GM21447 (cell line): ENCODE results near the gene SPATA2L.
"Not testable (repeated sequence)": the region's sequence is repeated elsewhere in the genome, so short reads cannot be mapped to it uniquely, and the experiment has no call there.

Experiments used
- ATAC-seq: cut with Tn5 transposase; IDR thresholded peaks from one replicate; pipeline ENCODE4 v1.9.1; 2021; ENCODE audit not compliant: unreplicated experiment

Gene SPATA2L

DNA sequence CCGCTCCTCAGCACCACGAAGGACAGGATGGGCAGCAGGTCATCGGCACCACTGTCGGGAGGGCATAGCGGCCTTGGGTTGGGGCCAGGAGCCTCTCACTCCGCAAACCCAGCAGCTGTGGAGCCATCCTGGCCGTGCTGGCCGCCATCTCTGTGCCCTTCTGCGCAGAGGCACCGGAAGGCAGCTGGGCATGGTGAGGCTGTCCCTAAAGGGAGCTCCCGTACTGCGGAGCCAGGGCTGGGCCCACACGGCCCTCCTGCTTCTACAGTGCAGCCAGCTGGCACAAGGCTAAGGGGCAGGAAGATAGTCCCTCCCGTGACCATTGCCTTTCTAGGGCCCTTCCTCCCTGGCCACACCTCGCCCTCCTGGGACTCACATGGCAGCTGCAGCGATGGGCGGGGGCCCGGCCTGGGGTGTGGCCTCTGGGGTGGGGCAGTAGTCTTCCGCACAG lies 7.0 kb upstream of the SPATA2L start:
- ATAC-seq, result no peak

DNA sequence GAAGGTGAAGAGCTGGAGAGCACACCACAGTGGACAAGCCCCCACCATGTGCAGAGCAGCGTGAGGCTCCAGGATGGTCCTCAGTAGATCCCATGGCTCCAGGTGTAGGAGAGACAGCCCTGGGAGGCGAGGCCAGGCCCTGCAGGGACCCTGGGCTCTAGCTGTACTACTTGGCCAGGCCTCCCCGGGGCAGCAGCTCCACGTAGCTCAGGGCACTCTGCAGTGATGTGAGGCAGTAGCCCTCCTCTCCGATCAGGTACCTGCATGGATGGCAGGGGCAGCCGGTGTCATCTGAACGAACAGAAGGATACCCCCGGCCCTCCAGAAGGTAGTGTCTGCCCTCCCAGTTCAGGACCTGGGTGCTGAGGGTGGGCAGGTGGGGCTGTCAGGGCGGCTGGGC lies 6.2 kb upstream of the SPATA2L start:
- no peak for ATAC-seq

DNA sequence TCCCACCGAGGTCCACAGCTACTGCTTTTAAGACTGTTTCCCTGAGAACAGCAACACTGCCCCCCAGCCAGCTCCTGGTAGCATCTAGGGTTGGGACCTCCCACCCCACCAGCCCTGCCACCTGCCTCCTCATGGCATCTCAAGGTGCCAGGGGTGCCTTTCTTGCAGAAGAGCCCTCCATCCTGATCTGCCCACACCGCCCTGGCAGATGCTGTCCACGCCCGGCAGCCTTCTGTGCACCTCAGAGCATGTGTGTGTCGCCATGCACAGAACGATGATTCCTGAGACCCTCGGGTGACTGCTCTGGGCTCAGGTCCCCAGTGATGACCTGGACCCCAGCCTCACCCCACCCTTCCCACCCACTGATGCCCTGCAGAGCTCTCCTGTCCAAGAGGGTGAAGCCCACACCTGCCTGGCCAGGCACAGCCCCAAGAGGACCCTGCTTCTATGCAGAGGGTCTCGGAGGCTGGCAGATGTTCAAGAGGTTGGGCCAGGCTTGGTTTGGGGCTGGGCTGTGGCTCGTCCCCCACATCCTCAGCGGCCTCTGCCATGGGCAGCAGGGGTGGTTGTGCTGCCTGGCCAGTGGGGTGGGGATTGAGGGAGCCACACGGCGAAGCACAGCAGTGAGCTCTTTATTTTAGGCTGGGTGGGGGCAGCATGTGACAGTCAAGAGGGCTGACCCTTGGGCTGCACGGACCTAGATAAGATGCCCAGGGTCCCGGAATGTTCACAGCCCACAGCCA lies 5.2 kb upstream of the SPATA2L start:
- ATAC-seq, result no peak

DNA sequence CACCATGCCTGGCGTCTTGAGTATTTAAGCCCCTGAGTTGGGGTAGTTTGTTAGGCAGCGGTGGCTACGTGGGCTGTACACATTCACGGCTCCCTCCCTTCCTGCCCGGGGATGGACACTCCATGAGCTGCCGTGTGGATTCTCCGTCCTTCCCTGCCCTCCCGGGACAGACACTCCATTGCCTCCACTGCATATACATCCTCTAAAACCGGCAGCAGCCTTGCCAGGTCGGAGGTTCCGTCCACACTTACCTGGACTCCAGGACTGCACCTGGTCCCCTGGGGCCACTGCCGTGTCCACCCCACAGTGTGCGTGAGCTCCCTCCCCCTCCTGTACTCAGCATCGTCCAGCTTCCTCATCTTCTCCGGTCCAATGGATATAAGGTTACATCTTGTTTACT lies 3.5 kb upstream of the SPATA2L start:
- no peak for ATAC-seq

DNA sequence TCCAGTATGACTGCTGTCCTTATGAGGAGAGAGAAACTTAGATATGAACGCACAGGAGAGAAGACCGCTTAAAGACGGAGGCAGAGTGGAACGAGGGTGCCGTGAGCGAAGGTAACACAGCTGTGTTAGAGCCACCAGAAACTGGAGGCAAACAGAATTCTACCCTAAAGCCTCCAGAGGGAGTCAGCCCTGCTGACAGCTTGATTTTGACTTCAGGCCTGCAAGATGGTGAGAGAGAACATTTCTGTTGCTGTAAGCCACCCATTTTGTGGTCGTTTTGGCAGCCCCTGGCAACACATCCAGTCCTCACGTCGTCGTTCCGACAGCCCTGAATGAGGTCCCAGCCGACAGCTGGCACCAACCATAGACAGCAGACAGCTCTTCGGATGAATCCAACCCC lies 2.8 kb upstream of the SPATA2L start:
- ATAC-seq, result no peak

DNA sequence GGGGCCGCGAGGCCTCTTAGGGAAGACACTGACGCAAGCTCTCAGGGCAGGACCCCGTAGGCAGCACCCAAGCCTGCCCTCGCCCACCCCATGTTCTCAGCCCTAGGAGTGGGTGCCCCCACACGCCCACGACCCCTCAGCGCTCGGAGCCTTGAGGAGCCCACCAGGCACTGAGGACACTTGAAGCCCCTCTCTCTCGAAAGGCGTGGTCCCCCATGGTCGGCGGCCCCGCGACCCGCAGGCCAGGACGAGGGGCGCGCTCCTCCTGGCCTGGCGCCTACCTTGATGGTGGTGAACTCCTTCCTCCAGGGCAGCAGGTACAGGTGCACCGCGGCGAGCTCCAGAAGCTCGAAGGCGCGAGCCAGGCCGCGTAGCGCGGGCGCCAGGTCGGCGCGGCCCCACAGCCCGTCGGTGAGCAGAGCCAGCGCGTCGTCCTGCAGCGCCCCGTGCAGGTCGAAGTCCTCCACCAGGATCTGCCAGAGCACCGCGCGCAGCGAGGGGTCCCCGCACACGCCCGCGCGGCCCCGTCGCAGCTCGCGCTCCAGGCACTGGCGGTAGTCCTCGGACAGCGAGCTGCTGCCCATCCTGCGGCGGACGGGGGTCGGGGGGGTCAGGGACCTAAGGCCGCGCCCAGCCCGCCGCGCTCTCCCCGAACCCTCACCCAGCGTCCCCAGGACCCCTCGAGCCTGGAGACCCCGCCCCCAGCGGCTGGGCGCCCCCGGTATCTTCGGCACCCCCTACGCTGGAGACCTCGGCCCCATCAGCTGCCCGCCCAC lies 668 bp downstream of the SPATA2L start:
- ATAC-seq, result peak; percentile 16

DNA sequence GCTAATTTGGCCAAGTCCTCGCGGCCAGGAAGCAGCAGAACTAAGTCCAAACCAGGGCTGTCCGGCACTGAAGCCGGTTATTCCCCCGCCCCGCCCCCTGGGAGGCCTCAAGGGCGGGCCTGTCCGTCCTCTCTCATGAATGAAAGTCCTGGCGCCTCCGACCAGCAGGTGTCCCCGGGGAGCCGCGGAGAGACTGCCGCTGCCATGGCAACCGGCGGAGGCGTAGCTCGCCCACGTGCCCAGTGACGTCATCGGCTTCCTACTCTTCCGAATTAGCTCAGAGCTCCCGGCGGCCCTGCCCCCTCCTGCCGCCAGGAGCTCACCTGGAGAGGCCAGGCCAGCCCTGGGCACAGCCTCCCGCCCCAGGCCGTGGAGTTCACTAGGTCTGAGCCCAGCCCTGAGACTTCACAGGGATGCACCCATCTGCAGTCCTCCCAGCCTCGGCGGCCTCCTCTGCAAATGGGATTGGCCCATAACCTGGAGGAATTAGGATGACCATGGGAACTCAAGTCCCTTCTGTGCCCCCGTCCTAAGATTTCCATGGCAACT lies 1.3 kb downstream of the SPATA2L start:
- peak; percentile 40 for ATAC-seq

DNA sequence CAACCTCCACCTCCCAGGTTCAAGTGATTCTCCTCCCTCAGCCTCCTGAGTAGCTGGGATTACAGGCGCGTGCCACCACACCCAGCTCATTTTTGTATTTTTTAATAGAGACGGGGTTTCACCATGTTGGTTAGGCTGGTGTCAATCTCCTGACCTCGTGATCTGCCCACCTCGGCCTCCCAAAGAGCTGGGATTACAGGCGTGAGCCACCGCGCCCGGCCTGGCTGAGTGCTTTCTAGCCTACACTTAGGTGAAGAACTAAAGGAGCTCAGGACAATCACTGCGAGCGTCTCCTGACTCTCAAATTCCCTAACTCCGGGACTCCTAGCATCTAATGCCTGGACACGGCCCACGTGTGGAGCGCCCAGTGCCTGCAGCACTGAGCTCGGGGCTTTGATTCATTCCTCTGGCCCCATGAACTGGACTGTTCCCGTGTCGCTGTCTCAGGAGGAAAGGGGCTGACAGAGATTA lies 1.8 kb downstream of the SPATA2L start:
- ATAC-seq, result not testable (repeated sequence)

DNA sequence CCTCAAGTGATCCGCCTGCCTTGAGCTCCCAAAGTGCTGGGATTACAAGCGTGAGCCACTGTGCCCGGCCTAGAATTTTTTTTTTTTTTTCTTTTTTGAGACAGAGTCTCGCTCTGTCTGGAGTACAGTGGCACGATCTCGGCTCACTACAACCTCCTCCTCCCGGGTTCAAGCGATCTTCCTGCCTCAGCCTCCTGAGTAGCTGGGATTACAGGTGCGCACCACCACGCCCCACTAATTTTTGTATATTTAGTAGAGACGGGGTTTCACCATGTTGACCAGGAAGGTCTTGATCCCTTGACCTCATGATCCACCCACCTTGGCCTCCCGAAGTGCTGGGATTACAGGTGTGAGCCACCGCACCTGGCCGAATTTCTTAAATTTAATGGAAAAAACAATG lies 2.8 kb downstream of the SPATA2L start:
- not testable (repeated sequence) for ATAC-seq

DNA sequence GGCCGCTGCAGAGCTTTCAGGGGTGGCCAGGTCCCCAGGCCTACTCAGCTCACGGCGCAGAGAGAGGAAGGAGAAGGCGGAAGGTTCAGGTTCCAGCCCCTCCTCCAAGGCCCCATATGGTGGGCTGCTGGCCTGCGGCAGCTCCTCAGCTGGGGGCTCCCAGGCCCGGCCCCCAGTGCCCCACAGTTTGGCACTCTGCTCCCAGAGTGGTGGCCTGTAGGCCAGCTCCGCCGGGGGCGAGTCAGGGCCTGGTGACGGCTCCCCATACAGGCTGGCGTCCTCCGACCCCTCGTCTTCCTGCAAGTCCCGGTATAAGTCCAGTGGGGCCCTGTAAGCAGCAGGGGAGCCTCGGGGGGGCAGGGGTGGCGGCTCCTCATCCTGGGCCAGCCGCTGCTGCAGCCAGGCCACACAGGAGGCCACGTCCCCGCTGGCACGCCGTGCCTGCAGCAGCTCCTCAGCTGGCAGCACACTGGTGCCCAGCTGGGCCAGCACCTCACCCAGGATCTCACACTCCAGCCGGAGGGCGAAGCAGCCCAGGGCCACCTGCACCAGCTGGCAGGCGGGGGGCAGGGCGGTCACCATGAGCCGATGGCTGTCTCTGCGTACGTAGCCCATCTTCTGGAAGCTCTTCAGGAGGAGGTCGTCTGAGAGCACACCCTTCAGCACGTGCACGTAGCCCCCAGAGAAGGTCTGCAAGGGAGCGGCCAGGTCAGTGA lies 3.7 kb downstream of the SPATA2L start:
- ATAC-seq, result no peak

DNA sequence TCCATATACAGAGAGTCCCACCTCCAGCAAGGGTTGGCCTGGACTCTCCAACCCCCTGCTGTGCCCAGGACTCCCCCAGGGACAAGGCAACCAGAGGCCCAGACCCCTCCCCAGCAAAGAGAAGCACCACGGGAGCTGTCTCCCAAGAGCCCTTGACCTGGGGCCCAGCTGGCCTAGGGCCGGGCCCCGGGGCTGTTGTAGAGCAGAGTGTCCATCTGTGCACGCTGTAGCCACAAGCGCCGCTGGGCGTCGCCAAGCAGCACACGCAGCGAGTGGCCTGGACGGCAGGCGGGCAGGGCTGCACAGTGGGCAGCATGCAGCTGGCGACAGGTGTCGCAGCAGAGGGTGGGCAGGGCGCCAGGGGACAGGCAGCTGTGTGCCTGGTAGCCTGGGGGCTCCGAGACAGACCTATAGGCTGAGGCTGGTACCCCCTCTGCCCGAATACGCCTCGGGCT lies 4.3 kb downstream of the SPATA2L start:
- no peak for ATAC-seq

DNA sequence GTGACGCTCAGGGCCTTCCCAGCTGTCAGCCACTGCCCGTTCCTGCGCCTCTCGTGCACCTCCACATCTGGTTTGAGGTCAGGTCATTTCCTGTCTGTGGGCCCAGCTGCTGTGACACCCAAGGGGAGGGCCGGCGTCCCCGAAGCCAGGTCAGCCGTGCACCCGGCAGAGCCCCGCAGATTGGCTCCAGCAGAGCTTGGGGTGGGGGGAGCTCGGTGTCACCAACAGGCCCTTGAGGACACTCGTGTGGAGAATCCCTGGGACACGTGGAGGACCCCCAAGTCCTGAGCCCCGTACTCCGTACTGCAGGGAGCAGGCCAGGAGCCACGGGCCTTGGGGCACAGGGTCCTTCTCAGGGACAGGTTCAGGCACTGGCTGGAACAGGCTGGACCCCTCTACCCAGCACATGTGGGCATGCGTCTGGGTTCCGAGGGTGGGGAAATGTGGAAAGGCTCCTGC lies 4.8 kb downstream of the SPATA2L start:
- no peak for ATAC-seq

DNA sequence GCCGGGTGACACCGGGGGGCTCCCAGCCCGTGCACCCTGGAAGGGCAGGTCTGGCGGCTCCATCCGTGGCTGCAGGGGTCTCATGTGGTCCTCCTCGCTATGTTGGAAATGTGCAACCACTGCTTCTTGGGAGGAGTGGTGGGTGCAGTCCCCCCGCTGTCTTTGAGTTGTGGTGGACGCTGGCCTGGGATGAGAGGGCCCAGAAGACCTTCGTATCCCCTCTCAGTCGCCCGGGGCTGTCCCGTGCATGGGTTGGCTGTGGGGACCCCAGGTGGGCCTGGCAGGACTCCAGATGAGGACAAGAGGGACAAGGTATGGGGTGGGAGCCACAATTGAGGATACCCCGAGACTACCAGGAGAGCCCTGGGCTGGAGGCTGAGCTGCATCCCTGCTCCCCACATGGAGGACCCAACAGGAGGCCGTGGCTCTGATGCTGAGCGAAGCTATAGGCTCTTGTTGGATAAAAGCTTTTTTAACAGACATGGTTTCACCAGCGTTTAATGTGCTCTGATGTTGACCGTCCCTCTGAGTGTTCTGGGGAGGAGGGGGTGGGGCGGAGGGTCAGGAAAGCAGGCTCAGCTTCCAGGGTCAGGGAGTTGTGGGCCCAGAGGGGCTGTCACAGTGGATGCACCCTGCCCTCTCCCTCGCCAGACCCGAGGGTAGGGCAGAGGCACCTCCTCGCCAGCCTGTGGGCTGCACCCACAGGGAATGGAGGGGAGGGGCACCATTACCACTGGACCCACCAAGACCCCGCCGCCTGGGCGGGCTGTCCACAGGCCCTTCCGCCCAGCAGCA lies 5.4 kb downstream of the SPATA2L start:
- no peak for ATAC-seq

DNA sequence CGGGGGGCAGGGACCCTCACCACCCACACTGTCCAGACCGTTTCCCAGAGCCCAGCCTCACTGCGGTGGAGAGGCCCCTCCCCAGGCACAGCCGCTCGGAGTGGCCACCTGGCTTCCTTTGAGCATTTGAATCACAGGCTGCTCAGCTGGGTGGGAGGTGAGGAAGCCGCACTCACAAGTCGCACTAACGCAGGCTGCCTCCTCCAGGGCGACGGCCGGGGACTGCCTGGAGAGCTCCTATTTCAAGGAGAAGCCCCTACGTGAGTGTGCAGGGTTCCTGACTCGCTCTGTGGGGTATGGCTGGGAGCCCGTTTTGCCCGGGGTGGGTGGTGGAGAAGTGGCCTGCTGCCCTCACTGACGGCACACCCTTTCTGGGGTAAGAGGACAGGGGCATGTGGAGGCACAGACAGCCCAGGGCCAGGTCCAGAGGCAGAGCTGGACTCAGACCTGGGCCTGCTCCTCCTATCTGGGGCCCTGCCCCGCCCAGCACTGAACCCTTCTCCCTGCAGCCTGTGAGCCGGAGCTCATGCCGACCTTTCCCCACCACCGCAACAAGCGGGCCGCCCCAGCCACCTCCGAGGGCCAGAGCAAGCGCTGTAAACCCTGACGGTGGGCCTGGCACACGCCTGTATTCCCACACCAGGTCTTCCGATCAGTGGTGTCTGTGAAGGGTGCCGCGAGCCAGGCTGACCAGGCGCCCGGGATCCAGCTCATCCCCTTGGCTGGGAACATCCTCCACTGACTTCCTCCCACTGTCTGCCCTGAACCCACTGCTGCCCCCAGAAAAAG lies 6.2 kb downstream of the SPATA2L start:
- no peak for ATAC-seq

DNA sequence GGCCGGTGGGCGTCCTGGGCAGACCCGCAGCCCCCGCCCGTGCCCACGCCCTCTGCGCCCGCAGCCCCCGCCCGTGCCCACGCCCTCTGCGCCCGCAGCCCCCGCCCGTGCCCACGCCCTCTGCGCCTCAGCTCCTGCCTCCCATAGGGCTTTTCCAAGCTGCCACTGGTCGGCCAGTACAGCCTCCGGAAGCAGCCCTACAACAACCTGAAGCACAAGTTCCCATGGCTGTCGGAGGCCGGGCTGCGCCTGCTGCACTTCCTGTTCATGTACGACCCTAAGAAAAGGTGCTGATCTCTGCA lies 6.8 kb downstream of the SPATA2L start:
- ATAC-seq, result not testable (repeated sequence)

DNA sequence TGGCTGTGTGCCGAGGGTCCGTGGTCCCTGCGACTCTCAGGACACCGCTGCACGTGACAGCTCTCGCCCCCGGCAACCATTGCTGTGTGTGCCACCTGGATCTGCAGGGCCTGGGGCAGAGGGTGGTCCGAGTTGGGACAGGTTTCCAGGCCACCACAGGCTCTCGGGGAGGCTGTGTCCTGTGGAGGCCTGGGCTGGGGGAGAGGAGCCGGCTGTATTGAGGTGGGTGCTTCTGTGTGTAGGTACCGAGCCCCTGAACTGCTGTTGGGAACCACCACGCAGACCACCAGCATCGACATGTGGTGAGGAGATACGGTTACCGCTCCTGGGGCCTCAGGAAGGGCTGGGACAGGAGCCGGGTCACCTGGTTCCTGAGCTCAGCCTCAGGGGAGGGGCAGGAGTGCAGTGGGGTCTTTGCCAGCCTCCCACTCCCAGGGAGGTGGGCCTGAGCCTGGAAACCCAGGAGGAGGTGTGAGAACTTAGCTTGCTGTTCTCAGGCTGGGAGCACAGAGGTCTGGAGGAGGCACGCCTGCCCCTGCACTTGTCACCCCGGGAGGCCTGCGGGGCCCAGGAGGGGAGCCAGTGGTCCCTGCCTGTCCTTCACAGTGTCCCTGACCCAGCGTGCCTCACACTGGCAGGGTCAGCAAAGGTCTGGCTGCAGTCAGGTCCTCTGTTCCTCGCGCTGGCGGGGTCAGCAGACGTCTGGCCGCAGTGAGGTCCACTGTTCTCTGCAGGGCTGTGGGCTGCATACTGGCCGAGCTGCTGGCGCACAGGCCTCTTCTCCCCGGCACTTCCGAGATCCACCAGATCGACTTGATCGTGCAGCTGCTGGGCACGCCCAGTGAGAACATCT lies 7.3 kb downstream of the SPATA2L start:
- ATAC-seq, result no peak

DNA sequence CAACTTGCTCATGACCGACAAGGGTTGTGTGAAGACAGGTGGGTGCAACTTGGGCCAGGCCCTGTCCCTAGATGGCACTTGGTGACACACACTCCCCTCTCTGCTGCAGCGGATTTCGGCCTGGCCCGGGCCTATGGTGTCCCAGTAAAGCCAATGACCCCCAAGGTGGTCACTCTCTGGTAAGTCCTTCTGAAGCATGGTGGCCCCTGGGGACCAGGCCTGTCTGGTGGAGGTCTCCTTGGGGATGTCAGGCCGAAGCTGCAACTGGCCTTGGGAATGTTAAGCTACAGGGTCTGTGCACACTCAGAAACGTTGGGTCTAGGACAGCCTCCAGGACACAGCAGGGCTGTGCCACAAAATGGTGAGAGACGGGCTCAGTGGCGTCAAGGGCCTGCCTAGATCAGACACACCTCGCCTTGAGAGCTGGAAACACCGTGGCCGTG lies 8.2 kb downstream of the SPATA2L start:
- no peak for ATAC-seq

DNA sequence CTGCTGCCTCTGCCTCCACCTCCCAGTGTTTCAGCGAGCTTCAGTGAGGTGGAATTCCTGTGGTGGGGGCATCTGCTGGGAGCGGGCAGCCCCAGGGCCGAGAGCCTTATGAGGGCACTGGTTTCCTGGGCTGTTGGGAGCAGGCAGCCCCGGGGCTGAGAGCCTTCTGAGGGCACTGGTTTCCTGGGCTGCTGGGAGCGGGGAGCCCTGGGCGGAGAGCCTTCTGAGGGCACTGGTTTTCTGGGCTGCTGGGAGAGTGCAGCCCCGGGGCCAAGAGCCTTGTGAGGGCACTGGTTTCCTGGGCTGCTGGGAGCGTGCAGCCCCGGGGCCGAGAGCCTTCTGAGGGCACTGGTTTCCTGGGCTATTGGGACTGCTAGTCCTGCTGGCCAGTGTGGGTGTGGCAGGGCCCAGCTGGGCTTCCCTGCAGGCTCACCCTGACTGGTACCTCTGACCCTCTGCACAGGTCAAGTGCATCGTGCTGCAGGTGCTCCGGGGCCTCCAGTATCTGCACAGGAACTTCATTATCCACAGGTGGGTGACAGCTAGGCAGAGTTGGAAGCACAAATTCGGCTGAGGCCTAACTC lies 9.4 kb downstream of the SPATA2L start:
- ATAC-seq, result no peak
